Adrenal gland (tissue), 5 donors: ENCODE measurements around the gene CTNND2.

ENCODE experiments used
- POLR2A ChIP-seq, 2 donors: fragments of 450-650 bp; IDR thresholded peaks; one replicate each; pipeline ENCODE4 v1.6.1; 2017; ENCODE audit warnings: antibody characterized with exemption in 2 of 2, mild to moderate bottlenecking in 2 of 2, moderate library complexity in 1 of 2
- TF ChIP-seq, protein P1 (sequence below), 6 experiments: fragments of 450-650 bp in 4 of 6; fragments of 200-600 bp in 2 of 6; sonication (generic) in 1 of 6; IDR thresholded peaks; 1 replicate in 5 of 6; 2 replicates in 1 of 6; pipeline versions ENCODE4 v1.5.1 to v1.8.0; 2016 to 2021; ENCODE audit warnings: antibody characterized with exemption in 6 of 6, mild to moderate bottlenecking in 2 of 6, moderate library complexity in 1 of 6
- donor health status: DM: no; HTN: no; CAD: no.

GRCh38 chr5:11000515-11001353, 903.5 kb downstream of the CTNND2 start:
- TF ChIP-seq POLR2A (IDR thresholded peaks at IDR 0.05), result no peak
- TF ChIP-seq, protein P1, sequence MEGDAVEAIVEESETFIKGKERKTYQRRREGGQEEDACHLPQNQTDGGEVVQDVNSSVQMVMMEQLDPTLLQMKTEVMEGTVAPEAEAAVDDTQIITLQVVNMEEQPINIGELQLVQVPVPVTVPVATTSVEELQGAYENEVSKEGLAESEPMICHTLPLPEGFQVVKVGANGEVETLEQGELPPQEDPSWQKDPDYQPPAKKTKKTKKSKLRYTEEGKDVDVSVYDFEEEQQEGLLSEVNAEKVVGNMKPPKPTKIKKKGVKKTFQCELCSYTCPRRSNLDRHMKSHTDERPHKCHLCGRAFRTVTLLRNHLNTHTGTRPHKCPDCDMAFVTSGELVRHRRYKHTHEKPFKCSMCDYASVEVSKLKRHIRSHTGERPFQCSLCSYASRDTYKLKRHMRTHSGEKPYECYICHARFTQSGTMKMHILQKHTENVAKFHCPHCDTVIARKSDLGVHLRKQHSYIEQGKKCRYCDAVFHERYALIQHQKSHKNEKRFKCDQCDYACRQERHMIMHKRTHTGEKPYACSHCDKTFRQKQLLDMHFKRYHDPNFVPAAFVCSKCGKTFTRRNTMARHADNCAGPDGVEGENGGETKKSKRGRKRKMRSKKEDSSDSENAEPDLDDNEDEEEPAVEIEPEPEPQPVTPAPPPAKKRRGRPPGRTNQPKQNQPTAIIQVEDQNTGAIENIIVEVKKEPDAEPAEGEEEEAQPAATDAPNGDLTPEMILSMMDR (IDR thresholded peaks at IDR 0.05), result no peak
